GM19395 (cell line): ENCODE measurements around the gene CPXM2.

ENCODE experiments used
- ATAC-seq: cut with Tn5 transposase; IDR thresholded peaks from one replicate; pipeline ENCODE4 v1.9.1; 2021; ENCODE audit warnings: mild to moderate bottlenecking, moderate library complexity; ENCODE audit not compliant: unreplicated experiment

Gene CPXM2

GRCh38 chr10:123891144-123892071 is at the start of gene CPXM2:
Gene CPXM2, minus strand, starts transcription at chr10:123891807. Its CDS starts 148 bp downstream, at chr10:123891659.
- no peak for ATAC-seq

- ATAC-seq, result no peak
These were observed 48.0 kb upstream of the CPXM2 start for GRCh38 chr10:123939591-123939990.

- ATAC-seq, result no peak
These were observed 47.3 kb upstream of the CPXM2 start for GRCh38 chr10:123938890-123939289.

- no peak for ATAC-seq
These were observed 44.8 kb upstream of the CPXM2 start for GRCh38 chr10:123936426-123936825.

- ATAC-seq, result no peak
These were observed 44.1 kb upstream of the CPXM2 start for GRCh38 chr10:123935680-123936079.

GRCh38 chr10:123934846-123935245 is 43.2 kb upstream of the CPXM2 start:
- no peak for ATAC-seq

- ATAC-seq, result no peak
These were observed 38.9 kb upstream of the CPXM2 start for GRCh38 chr10:123930340-123931001.

- no peak for ATAC-seq
These were observed 38.2 kb upstream of the CPXM2 start for GRCh38 chr10:123929791-123930190.

GRCh38 chr10:123928427-123928826 is 36.8 kb upstream of the CPXM2 start:
- no peak for ATAC-seq

GRCh38 chr10:123926401-123927264 is 35.0 kb upstream of the CPXM2 start:
- no peak for ATAC-seq

- no peak for ATAC-seq
These were observed 30.5 kb upstream of the CPXM2 start for GRCh38 chr10:123922126-123922525.

- no peak for ATAC-seq
These were observed 25.2 kb upstream of the CPXM2 start for GRCh38 chr10:123916775-123917174.

- no peak for ATAC-seq
These were observed 22.2 kb upstream of the CPXM2 start for GRCh38 chr10:123913688-123914268.

GRCh38 chr10:123912871-123913270 is 21.3 kb upstream of the CPXM2 start:
- ATAC-seq, result no peak

- no peak for ATAC-seq
These were observed 20.9 kb upstream of the CPXM2 start for GRCh38 chr10:123912466-123912865.

GRCh38 chr10:123911866-123912265 is 20.3 kb upstream of the CPXM2 start:
- ATAC-seq, result no peak

- no peak for ATAC-seq
These were observed 18.3 kb upstream of the CPXM2 start for GRCh38 chr10:123909866-123910265.

GRCh38 chr10:123909426-123909825 is 17.8 kb upstream of the CPXM2 start:
- no peak for ATAC-seq

GRCh38 chr10:123908379-123908778 is 16.8 kb upstream of the CPXM2 start:
- no peak for ATAC-seq

- ATAC-seq, result no peak
These were observed 15.5 kb upstream of the CPXM2 start for GRCh38 chr10:123906884-123907652.
